Measurements from ENCODE around the gene ZNF579. TPM values are rescaled to one million over a fixed set of nuclear protein-coding genes. Genes with fewer than 3 reads are reported as not detected.

ZNF579 gene
- polyA plus RNA-seq, 3 donors = 11.8 to 13.2 (median 13.1) TPM

GRCh38 chr19:55613930-55614710, 33.5 kb upstream of the ZNF579 start:
- no peak for DNase-seq (ENCODE audit: low read depth in 3 of 3, low spot score in 2 of 3)

GRCh38 chr19:55613396-55613795, 32.7 kb upstream of the ZNF579 start:
- no peak for DNase-seq (ENCODE audit: low read depth in 3 of 3, low spot score in 2 of 3)

GRCh38 chr19:55611983-55612645, 31.5 kb upstream of the ZNF579 start:
- DNase-seq (ENCODE audit: low read depth in 3 of 3, low spot score in 2 of 3) = no peak

GRCh38 chr19:55611300-55611982, 30.8 kb upstream of the ZNF579 start:
- DNase-seq (ENCODE audit: low read depth in 3 of 3, low spot score in 2 of 3) = no peak

GRCh38 chr19:55609326-55609725, 28.7 kb upstream of the ZNF579 start:
- DNase-seq (ENCODE audit: low read depth in 3 of 3, low spot score in 2 of 3) = no peak

GRCh38 chr19:55606817-55607216, 26.2 kb upstream of the ZNF579 start:
- no peak for DNase-seq (ENCODE audit: low read depth in 3 of 3, low spot score in 2 of 3)

- DNase-seq (ENCODE audit: low read depth in 3 of 3, low spot score in 2 of 3) = no peak
These were observed 25.8 kb upstream of the ZNF579 start for GRCh38 chr19:55606471-55606787.

- peak in 2 of 3 donors; percentile 64 to 73 for DNase-seq (ENCODE audit: low read depth in 3 of 3, low spot score in 2 of 3)
These were observed 25.2 kb upstream of the ZNF579 start, which contains the start of gene ZNF865 for GRCh38 chr19:55605637-55606470. TSS of gene ZNF865 (plus strand) at chr19:55605647. CDS start at chr19:55613619, 7,972 bp downstream.

GRCh38 chr19:55605207-55605636, 24.6 kb upstream of the ZNF579 start:
- peak in 2 of 3 donors; percentile 90 to 95 for DNase-seq (ENCODE audit: low read depth in 3 of 3, low spot score in 2 of 3)

- no peak for DNase-seq (ENCODE audit: low read depth in 3 of 3, low spot score in 2 of 3)
These were observed 23.1 kb upstream of the ZNF579 start for GRCh38 chr19:55603581-55604292.

- no peak for DNase-seq (ENCODE audit: low read depth in 3 of 3, low spot score in 2 of 3)
These were observed 22.5 kb upstream of the ZNF579 start for GRCh38 chr19:55603115-55603514.

- DNase-seq (ENCODE audit: low read depth in 3 of 3, low spot score in 2 of 3) = no peak
These were observed 21.7 kb upstream of the ZNF579 start for GRCh38 chr19:55602104-55603001.

- no peak for DNase-seq (ENCODE audit: low read depth in 3 of 3, low spot score in 2 of 3)
These were observed 20.4 kb upstream of the ZNF579 start for GRCh38 chr19:55601084-55601483.

GRCh38 chr19:55600662-55601028, 20.0 kb upstream of the ZNF579 start:
- no peak for DNase-seq (ENCODE audit: low read depth in 3 of 3, low spot score in 2 of 3)

GRCh38 chr19:55599842-55600661, 19.4 kb upstream of the ZNF579 start, which contains the start of gene ZNF524:
TSS of gene ZNF524 (plus strand) at chr19:55600288. CDS start at chr19:55602113, 1,825 bp downstream.
- peak in 2 of 3 donors; percentile 93 to 98 for DNase-seq (ENCODE audit: low read depth in 3 of 3, low spot score in 2 of 3)

- peak; percentile 99 to 100 (median 99) for DNase-seq (ENCODE audit: low read depth in 3 of 3, low spot score in 2 of 3)
These were observed 18.8 kb upstream of the ZNF579 start, which contains the start of gene FIZ1 for GRCh38 chr19:55599468-55599841. TSS of gene FIZ1 (minus strand) at chr19:55599517. CDS start at chr19:55597865, 1,652 bp downstream.

GRCh38 chr19:55598719-55599467, 18.2 kb upstream of the ZNF579 start:
- DNase-seq (ENCODE audit: low read depth in 3 of 3, low spot score in 2 of 3) = peak in 1 of 3 donors; percentile 81
